K562 (cell line): ENCODE results near the gene SLC22A9. TPM values are rescaled to one million over a fixed set of nuclear protein-coding genes. Genes with fewer than 3 reads are reported as not detected.
"Not testable (repeated sequence)": the region's sequence is repeated elsewhere in the genome, so short reads cannot be mapped to it uniquely, and the experiment has no call there.

Source experiments
- ATAC-seq: fragments of 200-7000 bp; cut with Tn5 transposase; 3 replicates; pipeline ENCODE4 v1.9.1; 2020; ENCODE audit warnings: moderate library complexity
- BruUV-seq: library from RNA; stranded (reverse); fragments of 400-500 nt; replicated peaks from 2 replicates; lab custom pipeline; 2021; lab: Mats Ljungman, UMichigan
- CTCF ChIA-PET: fragments of 300-600 bp; formaldehyde crosslinking; extraction: SDS; loops from one replicate; lab custom pipeline; 2021; ENCODE audit warnings: low intra/inter-chr PET ratio; lab: Yijun Ruan, JAX
- POLR2A ChIA-PET: fragments of 300-600, 350-650 bp; sonication (Branson Sonifier 250); formaldehyde crosslinking; extraction: SDS; loops from one replicate; lab custom pipeline; 2021; ENCODE audit warnings: antibody characterized with exemption, inconsistent platforms; lab: Yijun Ruan, JAX
- DNase-seq, 4 experiments: peaks; one replicate each; pipeline versions ENCODE4 v3.0.0 to v3.0.0-alpha.2; 2011 to 2018; ENCODE audit warnings: low spot score in 3 of 4, mixed read lengths in 3 of 4; ENCODE audit errors: extremely low read depth in 1 of 4
- FAIRE-seq: peaks from 2 replicates; lab custom pipeline; 2011; peaks lifted over from hg19 to GRCh38; lab: Jason Lieb, UNC
- H2AFZ ChIP-seq: 2 replicates; pipeline ENCODE4 v1.6.0; 2011; ENCODE audit warnings: low read depth, low read length, control low read depth, inconsistent platforms
- H3K27ac ChIP-seq: fragments of 200-600 bp; 3 replicates; pipeline ENCODE4 v1.8.0; 2011; ENCODE audit warnings: low read depth, mild to moderate bottlenecking, control low read depth, inconsistent platforms, low read length, moderate library complexity, mixed read lengths; ENCODE audit errors: extremely low read depth
- H3K27me3 ChIP-seq, 2 experiments: fragments of 300-600 bp in 1 of 2; 2 replicates in 1 of 2; 3 replicates in 1 of 2; pipeline versions ENCODE4 v1.6.0 to v1.8.0; 2011; ENCODE audit warnings: inconsistent platforms in 2 of 2, low read length in 2 of 2, mild to moderate bottlenecking in 1 of 2, mixed read lengths in 1 of 2, moderate library complexity in 1 of 2; ENCODE audit not compliant: control insufficient read depth in 2 of 2, insufficient read depth in 2 of 2
- H3K36me3 ChIP-seq: fragments of 300-600 bp; 3 replicates; pipeline ENCODE4 v1.8.0; 2011; ENCODE audit warnings: mild to moderate bottlenecking, low read length, inconsistent platforms; ENCODE audit not compliant: control insufficient read depth, insufficient read depth
- H3K4me1 ChIP-seq, 2 experiments: fragments of 200-600 bp in 1 of 2; replicated peaks in 1 of 2; 2 replicates in 1 of 2; 3 replicates in 1 of 2; pipeline versions ENCODE4 v1.5.1 to v1.8.0; 2011; ENCODE audit warnings: inconsistent platforms in 2 of 2, low read length in 2 of 2, mild to moderate bottlenecking in 1 of 2, mixed read lengths in 1 of 2, moderate library complexity in 1 of 2; ENCODE audit not compliant: control insufficient read depth in 2 of 2, insufficient read depth in 2 of 2
- H3K4me2 ChIP-seq: 2 replicates; pipeline ENCODE4 v1.6.1; 2011; ENCODE audit warnings: low read length, control low read depth, inconsistent platforms, mixed read lengths; ENCODE audit not compliant: insufficient read depth
- H3K4me3 ChIP-seq: fragments of 200-600 bp; sonication (generic), shearing (Covaris generic); 2 replicates; pipeline ENCODE4 v1.5.1; 2016; ENCODE audit warnings: control low read depth, inconsistent platforms
- H3K79me2 ChIP-seq: fragments of 200-600 bp; 3 replicates; pipeline ENCODE4 v1.8.0; 2011; ENCODE audit warnings: low read length, inconsistent platforms; ENCODE audit not compliant: control insufficient read depth, insufficient read depth
- H3K9ac ChIP-seq, 2 experiments: 2 replicates each; pipeline versions ENCODE4 v1.6.0 to v1.6.1; 2011; ENCODE audit warnings: low read depth in 2 of 2, low read length in 2 of 2, control low read depth in 1 of 2, inconsistent platforms in 1 of 2, mild to moderate bottlenecking in 1 of 2, mixed read lengths in 1 of 2; ENCODE audit not compliant: insufficient read depth in 1 of 2
- H3K9me1 ChIP-seq: one replicate; pipeline ENCODE4 v1.6.0; 2011; ENCODE audit warnings: inconsistent platforms, mild to moderate bottlenecking, low read length, moderate library complexity; ENCODE audit not compliant: control insufficient read depth, insufficient read depth
- H3K9me3 ChIP-seq: replicated peaks from 2 replicates; pipeline ENCODE4 v1.5.1; 2011; ENCODE audit warnings: low read depth, low read length, inconsistent platforms; ENCODE audit not compliant: control insufficient read depth, insufficient read depth
- H4K20me1 ChIP-seq: replicated peaks from 2 replicates; pipeline ENCODE4 v1.6.1; 2011; ENCODE audit warnings: low read length, inconsistent platforms, mixed read lengths; ENCODE audit not compliant: control insufficient read depth, insufficient read depth
- KDM1A ChIP-seq, 2 experiments: fragments of 450-650 bp; IDR thresholded peaks; 2 replicates each; pipeline ENCODE4 v1.6.1; 2016; ENCODE audit warnings: mild to moderate bottlenecking in 2 of 2
- ZNF830 ChIP-seq: fragments of 250-450 bp; sonication (Bioruptor Pico); IDR thresholded peaks from 2 replicates; pipeline ENCODE4 v1.5.0; 2021; ENCODE audit warnings: mild to moderate bottlenecking
- WGBS: fragments of 100-300 bp; shearing (Covaris generic); methylation state at CpG from one replicate; pipeline ENCODE4 v1.1.6; 2016; ENCODE audit warnings: low coverage, mixed read lengths; ENCODE audit not compliant: insufficient coverage; ENCODE audit errors: missing lambda C conversion rate; 5-methylcytosine and 5-hydroxymethylcytosine counted together
- in situ Hi-C: fragments of 300-500 bp; cut with MboI; formaldehyde crosslinking; loops from 4 replicates; pipeline ENCODE4 v1.15.0; 2018; ENCODE audit warnings: inconsistent platforms, mixed read lengths
- intact Hi-C: fragments of 100-400 bp; cut with micrococcal nuclease; formaldehyde crosslinking; loops from 2 replicates; pipeline ENCODE4 v1.14.2; 2022
- polyA plus RNA-seq, 8 experiments: library from polyadenylated mRNA; depleted of rRNA in 4 of 8; stranded (reverse) in 5 of 8; unstranded in 3 of 8; fragments of >200 nt; fragmentation: Nextera tagmentation in 2 of 8; fragmentation: Illumina TruSeq in 1 of 8; extraction: Ambion mirVana in 2 of 8; extraction: Trizol in 1 of 8; gene quantifications; 2 replicates each; pipeline versions ENCODE4 v1.2.1 to v1.2.3, GENCODE V29; 2011 to 2014; ENCODE audit warnings: inconsistent platforms in 1 of 8, missing spikeins in 1 of 8
- total RNA-seq, 7 experiments: library from RNA; depleted of rRNA in 6 of 7; stranded (reverse); fragments of >200 nt in 6 of 7; fragmentation: Illumina TruSeq in 2 of 7; extraction: Trizol in 2 of 7; gene quantifications; 2 replicates each; pipeline versions ENCODE4 v1.2.1 to v1.2.3, GENCODE V29; 2011 to 2021; ENCODE audit warnings: low replicate concordance in 1 of 7

Gene SLC22A9
- total and polyA plus RNA-seq, 9 of the 15 experiments (the other 6 are each of a cell fraction or from before 2014, with no cell fraction given): not detected

- DNase-seq, FAIRE-seq, H3K9me1 ChIP-seq, CTCF ChIA-PET, H3K27me3 ChIP-seq, ATAC-seq, BruUV-seq, H3K4me3 ChIP-seq, H3K36me3 ChIP-seq, intact Hi-C loops, H4K20me1 ChIP-seq, H3K4me1 ChIP-seq, H3K4me2 ChIP-seq, H3K9ac ChIP-seq, H3K9me3 ChIP-seq, H3K79me2 ChIP-seq, POLR2A ChIA-PET, H2AFZ ChIP-seq, H3K27ac ChIP-seq, in situ Hi-C loops: not testable (repeated sequence)
- WGBS: 3% methylated on average over 3 of the region's 4 CpGs
Measured at GRCh38 chr11:63435831-63436230, 66.2 kb downstream of the SLC22A9 start.

DNA sequence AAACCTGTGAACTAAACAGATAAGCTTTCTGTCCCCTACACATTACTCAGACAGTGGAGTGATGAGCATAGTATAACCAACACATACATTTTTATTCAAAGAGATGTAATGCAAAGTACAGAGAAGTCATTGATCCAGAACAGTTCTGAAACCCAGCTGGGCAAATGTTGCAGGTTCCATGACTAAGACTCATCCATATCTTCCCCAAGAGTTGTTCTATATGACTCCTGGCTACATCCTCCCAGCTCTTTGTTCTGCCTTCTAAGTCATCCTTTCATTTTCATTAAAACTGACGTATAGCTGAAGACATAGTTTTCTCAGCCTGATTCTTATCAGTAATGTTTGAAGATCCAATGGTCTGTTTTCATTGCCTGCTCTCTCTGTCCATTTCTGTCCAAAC, 74.1 kb downstream of the SLC22A9 start:
- CTCF ChIA-PET: no interaction called here
- DNase-seq (peak in 1 of 4 experiments; percentile 1), FAIRE-seq (no peak), ATAC-seq (no peak)
- Histone ChIP-seq H3K9me3 (no peaks in the 10 kb centered on the region), H4K20me1 (no peaks in the 10 kb centered on the region), H3K9ac (no peak overlapping the region), H3K36me3 (no peaks in the 10 kb centered on the region), H3K4me1 (no peaks in the 10 kb centered on the region), H3K27ac (no peak overlapping the region), H2AFZ (no peak overlapping the region), H3K4me3 (no peak overlapping the region), H3K9me1 (no peaks in the 10 kb centered on the region), H3K79me2 (no peaks in the 10 kb centered on the region), H3K27me3 (peaks cover 3 to 5% of the 10 kb centered on the region in 2 experiments; a peak in 3 of 5 replicates), H3K4me2 (no peak overlapping the region)
- 0% methylated on average over 1 of the region's 1 CpG for WGBS
- no peak for TF ChIP-seq ZNF830
- no peak for TF ChIP-seq KDM1A (IDR thresholded peaks at IDR 0.05)
- POLR2A ChIA-PET: no interaction called here
- in situ Hi-C loops (no loop called here), intact Hi-C loops (no loop called here)
- BruUV-seq: no TSS peak
